ENCODE data around the gene CSTF2T. TPM values are rescaled to one million over a fixed set of nuclear protein-coding genes. Genes with fewer than 3 reads are reported as not detected.

The CSTF2T gene
- total RNA-seq, 1 donor = 14.8 TPM

DNA sequence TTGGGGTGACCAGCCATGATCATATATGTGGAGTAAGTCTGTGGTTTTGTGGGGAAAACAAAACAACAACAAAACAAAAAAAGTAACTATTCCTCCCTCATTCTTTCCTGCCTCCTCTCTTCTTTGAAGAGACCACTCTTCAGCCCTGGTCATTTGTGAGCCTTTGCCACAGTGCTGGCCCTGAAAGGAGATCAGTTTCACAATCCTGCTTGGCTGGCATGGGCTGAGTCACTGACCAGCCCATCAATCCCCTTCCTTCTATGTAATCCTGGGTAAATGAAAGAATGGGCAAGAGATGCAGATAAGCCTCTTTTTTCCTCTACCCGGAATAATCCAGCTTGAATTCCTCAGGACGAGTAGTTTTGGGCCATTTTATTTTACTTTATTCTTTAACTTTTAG is 13.6 kb downstream of the CSTF2T start:
- TF ChIP-seq, protein P1, sequence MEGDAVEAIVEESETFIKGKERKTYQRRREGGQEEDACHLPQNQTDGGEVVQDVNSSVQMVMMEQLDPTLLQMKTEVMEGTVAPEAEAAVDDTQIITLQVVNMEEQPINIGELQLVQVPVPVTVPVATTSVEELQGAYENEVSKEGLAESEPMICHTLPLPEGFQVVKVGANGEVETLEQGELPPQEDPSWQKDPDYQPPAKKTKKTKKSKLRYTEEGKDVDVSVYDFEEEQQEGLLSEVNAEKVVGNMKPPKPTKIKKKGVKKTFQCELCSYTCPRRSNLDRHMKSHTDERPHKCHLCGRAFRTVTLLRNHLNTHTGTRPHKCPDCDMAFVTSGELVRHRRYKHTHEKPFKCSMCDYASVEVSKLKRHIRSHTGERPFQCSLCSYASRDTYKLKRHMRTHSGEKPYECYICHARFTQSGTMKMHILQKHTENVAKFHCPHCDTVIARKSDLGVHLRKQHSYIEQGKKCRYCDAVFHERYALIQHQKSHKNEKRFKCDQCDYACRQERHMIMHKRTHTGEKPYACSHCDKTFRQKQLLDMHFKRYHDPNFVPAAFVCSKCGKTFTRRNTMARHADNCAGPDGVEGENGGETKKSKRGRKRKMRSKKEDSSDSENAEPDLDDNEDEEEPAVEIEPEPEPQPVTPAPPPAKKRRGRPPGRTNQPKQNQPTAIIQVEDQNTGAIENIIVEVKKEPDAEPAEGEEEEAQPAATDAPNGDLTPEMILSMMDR (IDR thresholded peaks at IDR 0.05; ENCODE audit: extremely low read depth, low read depth, low read length) = no peak
- H3K79me2 ChIP-seq (ENCODE audit: insufficient read depth, low read length) = no peaks in the 10 kb centered on the region
- peak; percentile 3 for DNase-seq (ENCODE audit: insufficient read length, low spot score, missing footprints)
- H3K36me3 ChIP-seq (ENCODE audit: insufficient read depth, low read length) = no peaks in the 10 kb centered on the region
- no peaks in the 10 kb centered on the region for H3K4me1 ChIP-seq (ENCODE audit: insufficient read depth, low read length)
- no peak overlapping the region for H2AFZ ChIP-seq (ENCODE audit: low read length)
- no peaks in the 10 kb centered on the region for H3K27me3 ChIP-seq (ENCODE audit: insufficient read depth, low read length)
- H3K9me3 ChIP-seq (ENCODE audit: low read depth, low read length) = no peaks in the 10 kb centered on the region
- no peak overlapping the region for H3K4me2 ChIP-seq (ENCODE audit: insufficient read depth, low read length)
- H3K27ac ChIP-seq (ENCODE audit: low read depth, low read length) = no peak overlapping the region
- no peaks in the 10 kb centered on the region for H4K20me1 ChIP-seq (ENCODE audit: insufficient read depth, low read length)
- no peak overlapping the region for H3K4me3 ChIP-seq (ENCODE audit: insufficient read depth, low read length)

DNA sequence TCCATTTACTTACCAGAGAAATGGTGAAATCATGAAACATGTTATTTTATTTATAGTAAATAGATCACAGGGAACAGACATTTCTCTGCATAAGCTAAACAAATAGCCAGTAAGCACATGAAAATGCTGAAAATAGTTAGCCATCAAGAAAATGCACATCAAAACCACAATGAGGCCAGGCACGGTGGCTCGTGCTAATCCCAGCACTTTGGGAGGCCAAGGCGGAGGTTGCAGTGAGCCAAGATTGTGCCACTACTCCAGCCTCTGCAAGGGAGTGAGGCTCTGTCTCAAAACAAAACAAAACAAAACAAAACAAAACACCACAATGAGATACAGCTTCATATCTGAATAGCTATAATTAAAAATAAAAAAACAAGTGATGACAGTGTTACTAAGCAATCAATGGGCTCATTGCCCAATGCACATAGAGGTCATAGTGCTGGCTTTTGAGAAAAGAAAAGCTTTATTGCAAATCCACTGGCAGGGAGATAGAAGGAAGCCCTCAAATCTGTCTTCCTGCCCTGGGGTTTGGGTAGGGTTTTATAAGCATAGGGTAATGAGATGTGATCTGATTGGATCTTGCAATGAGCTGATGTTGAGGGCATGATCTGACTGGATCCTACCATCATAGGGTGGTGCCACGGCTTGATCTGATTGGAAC is 16.2 kb downstream of the CSTF2T start:
- no peak for DNase-seq (ENCODE audit: insufficient read length, low spot score, missing footprints)
- Histone ChIP-seq H3K4me3 (ENCODE audit: insufficient read depth, low read length) (no peak overlapping the region), H3K27ac (ENCODE audit: low read depth, low read length) (no peak overlapping the region), H3K9me3 (ENCODE audit: low read depth, low read length) (no peaks in the 10 kb centered on the region), H2AFZ (ENCODE audit: low read length) (no peak overlapping the region), H3K27me3 (ENCODE audit: insufficient read depth, low read length) (no peaks in the 10 kb centered on the region), H3K79me2 (ENCODE audit: insufficient read depth, low read length) (no peaks in the 10 kb centered on the region), H3K4me2 (ENCODE audit: insufficient read depth, low read length) (no peak overlapping the region), H3K36me3 (ENCODE audit: insufficient read depth, low read length) (no peaks in the 10 kb centered on the region), H4K20me1 (ENCODE audit: insufficient read depth, low read length) (no peaks in the 10 kb centered on the region), H3K4me1 (ENCODE audit: insufficient read depth, low read length) (no peaks in the 10 kb centered on the region)
- TF ChIP-seq, protein P1 (IDR thresholded peaks at IDR 0.05; ENCODE audit: extremely low read depth, low read depth, low read length) = no peak

DNA sequence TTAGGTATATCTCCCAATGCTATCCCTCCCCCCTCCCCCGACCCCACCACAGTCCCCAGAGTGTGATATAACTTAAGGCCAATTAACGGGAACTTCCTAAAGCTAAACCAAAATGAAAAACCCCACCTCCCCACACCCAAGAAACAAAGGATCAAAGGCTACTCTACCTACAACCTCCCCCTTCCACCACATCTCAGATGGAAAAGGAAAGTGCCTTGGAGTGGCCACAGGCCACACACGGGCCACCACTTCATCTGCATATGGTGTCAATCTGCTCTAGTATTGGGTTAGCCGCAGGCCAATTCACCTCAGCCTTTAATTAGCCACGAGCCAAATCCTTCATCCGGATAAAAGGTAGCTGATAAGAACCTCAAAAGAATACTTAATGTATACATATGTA is 19.6 kb downstream of the CSTF2T start:
- H3K4me3 ChIP-seq (ENCODE audit: insufficient read depth, low read length) = no peak overlapping the region
- H3K4me1 ChIP-seq (ENCODE audit: insufficient read depth, low read length) = no peaks in the 10 kb centered on the region
- H3K36me3 ChIP-seq (ENCODE audit: insufficient read depth, low read length) = no peaks in the 10 kb centered on the region
- no peaks in the 10 kb centered on the region for H3K27me3 ChIP-seq (ENCODE audit: insufficient read depth, low read length)
- no peaks in the 10 kb centered on the region for H4K20me1 ChIP-seq (ENCODE audit: insufficient read depth, low read length)
- no peak overlapping the region for H2AFZ ChIP-seq (ENCODE audit: low read length)
- H3K4me2 ChIP-seq (ENCODE audit: insufficient read depth, low read length) = no peak overlapping the region
- no peaks in the 10 kb centered on the region for H3K79me2 ChIP-seq (ENCODE audit: insufficient read depth, low read length)
- H3K9me3 ChIP-seq (ENCODE audit: low read depth, low read length) = no peaks in the 10 kb centered on the region
- no peak for DNase-seq (ENCODE audit: insufficient read length, low spot score, missing footprints)
- no peak overlapping the region for H3K27ac ChIP-seq (ENCODE audit: low read depth, low read length)
- TF ChIP-seq, protein P1 (IDR thresholded peaks at IDR 0.05; ENCODE audit: extremely low read depth, low read depth, low read length) = no peak

DNA sequence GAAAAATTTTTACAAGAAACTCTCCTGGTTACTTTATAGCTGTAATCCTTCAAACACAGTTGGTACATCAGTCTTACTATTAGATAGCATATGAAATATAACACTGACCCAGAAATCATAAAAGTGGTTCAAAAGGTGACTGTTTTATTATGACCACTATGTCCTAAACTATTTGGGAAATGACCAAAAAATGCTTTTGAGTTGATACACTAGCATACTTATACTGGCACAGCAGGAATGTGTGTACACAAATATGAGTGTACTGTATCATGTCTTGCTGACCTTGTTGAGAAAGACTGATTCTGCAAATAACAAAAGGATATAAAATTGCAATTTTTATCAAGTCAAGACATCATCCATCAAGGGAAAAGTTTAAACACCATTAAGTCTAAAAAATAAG is 24.3 kb downstream of the CSTF2T start:
- Histone ChIP-seq H3K9me3 (ENCODE audit: low read depth, low read length) (no peaks in the 10 kb centered on the region), H4K20me1 (ENCODE audit: insufficient read depth, low read length) (no peaks in the 10 kb centered on the region), H3K27me3 (ENCODE audit: insufficient read depth, low read length) (no peaks in the 10 kb centered on the region), H3K79me2 (ENCODE audit: insufficient read depth, low read length) (no peaks in the 10 kb centered on the region), H2AFZ (ENCODE audit: low read length) (no peak overlapping the region), H3K36me3 (ENCODE audit: insufficient read depth, low read length) (no peaks in the 10 kb centered on the region), H3K4me1 (ENCODE audit: insufficient read depth, low read length) (no peaks in the 10 kb centered on the region), H3K4me2 (ENCODE audit: insufficient read depth, low read length) (no peak overlapping the region), H3K4me3 (ENCODE audit: insufficient read depth, low read length) (no peak overlapping the region), H3K27ac (ENCODE audit: low read depth, low read length) (no peak overlapping the region)
- DNase-seq (ENCODE audit: insufficient read length, low spot score, missing footprints) = no peak
- TF ChIP-seq, protein P1 (IDR thresholded peaks at IDR 0.05; ENCODE audit: extremely low read depth, low read depth, low read length) = no peak

Data from osteoblast (primary cell).